ENCODE data around the gene ELOVL6. TPM values are rescaled to one million over a fixed set of nuclear protein-coding genes. Genes with fewer than 3 reads are reported as not detected.

ELOVL6 gene
- total and polyA plus RNA-seq, 9 donors, result 0.36 to 10.4 (median 3.6) TPM

DNA sequence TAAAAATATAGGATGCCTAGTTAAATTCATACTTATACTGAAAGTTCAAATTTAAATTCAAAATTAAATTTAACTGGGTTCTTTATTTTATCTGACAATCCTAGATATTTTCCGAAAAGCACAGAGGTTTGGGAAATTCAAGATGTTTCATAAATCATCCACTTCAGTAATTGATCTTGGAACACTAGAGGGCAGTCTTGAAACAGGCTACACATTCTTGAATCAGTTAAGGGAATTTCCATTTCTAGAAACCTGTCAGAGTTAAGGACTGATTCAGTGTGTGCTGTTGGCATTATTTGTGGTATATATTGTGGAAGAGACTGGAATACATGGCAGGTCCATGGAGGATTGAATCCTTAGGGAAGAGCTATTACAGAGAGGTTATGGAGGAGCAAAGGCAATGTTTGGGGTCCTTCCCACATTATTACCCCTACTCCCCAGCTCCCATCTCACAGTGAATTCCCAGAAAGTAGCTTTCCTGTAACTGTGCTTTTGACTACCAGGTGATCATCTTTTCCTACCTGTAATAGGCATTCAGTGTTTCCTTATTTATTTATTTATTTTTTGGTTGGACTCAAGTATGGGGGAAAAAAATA lies 192.9 kb downstream of the ELOVL6 start:
- DNase-seq, result no peak
- Histone ChIP-seq H3K4me1 (ENCODE audit: insufficient read depth) (no peaks in the 10 kb centered on the region), H3K4me3 (no peak overlapping the region), H3K36me3 (no peaks in the 10 kb centered on the region), H3K27ac (no peak overlapping the region), H3K27me3 (no peaks in the 10 kb centered on the region), H3K9me3 (no peaks in the 10 kb centered on the region)
- intact Hi-C loops (cut with DNase I), result loop anchor here in 1 of 4 donors (5.0 kb wide), 1 partner anchor 507 kb away; no protein-coding TSS in a partner anchor
- TF ChIP-seq, protein P1, sequence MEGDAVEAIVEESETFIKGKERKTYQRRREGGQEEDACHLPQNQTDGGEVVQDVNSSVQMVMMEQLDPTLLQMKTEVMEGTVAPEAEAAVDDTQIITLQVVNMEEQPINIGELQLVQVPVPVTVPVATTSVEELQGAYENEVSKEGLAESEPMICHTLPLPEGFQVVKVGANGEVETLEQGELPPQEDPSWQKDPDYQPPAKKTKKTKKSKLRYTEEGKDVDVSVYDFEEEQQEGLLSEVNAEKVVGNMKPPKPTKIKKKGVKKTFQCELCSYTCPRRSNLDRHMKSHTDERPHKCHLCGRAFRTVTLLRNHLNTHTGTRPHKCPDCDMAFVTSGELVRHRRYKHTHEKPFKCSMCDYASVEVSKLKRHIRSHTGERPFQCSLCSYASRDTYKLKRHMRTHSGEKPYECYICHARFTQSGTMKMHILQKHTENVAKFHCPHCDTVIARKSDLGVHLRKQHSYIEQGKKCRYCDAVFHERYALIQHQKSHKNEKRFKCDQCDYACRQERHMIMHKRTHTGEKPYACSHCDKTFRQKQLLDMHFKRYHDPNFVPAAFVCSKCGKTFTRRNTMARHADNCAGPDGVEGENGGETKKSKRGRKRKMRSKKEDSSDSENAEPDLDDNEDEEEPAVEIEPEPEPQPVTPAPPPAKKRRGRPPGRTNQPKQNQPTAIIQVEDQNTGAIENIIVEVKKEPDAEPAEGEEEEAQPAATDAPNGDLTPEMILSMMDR (IDR thresholded peaks at IDR 0.05), result peak in 2 of 3 donors; percentile 15 to 31
- no peak for TF ChIP-seq POLR2A (IDR thresholded peaks at IDR 0.05)
- 0 to 4% (median 2%) methylated on average over 1 of the region's 1 CpG for WGBS, 3 donors

DNA sequence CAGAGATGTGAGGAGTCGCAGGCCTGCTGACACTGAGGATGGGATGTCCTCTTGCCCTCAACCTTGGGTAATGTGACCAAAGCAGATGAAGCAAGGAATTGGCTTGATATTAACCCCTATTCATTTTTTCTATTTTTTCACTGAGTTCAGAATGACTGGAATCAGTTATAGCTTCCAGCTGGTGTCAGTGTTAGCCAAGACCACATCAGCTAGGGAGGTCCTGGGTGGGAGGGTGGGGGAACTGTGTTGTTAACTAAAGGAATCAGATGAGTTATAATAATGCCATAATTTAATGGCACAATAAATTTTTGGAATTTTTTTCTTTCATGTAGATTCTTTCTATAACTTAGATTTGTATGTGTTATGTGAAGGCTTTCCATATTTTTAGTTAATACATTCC lies 193.9 kb downstream of the ELOVL6 start:
- Histone ChIP-seq H3K27me3 (no peaks in the 10 kb centered on the region), H3K36me3 (no peaks in the 10 kb centered on the region), H3K27ac (no peak overlapping the region), H3K4me1 (ENCODE audit: insufficient read depth) (no peaks in the 10 kb centered on the region), H3K4me3 (no peak overlapping the region), H3K9me3 (no peaks in the 10 kb centered on the region)
- WGBS, 3 donors, result 12 to 48% (median 27%) methylated on average over 1 of the region's 1 CpG
- no peak for TF ChIP-seq EP300 (IDR thresholded peaks at IDR 0.05)
- no peak for TF ChIP-seq POLR2A (IDR thresholded peaks at IDR 0.05)
- TF ChIP-seq, protein P1 (IDR thresholded peaks at IDR 0.05), result no peak
- intact Hi-C loops (cut with DNase I), result no loop called here
- DNase-seq, result no peak

DNA sequence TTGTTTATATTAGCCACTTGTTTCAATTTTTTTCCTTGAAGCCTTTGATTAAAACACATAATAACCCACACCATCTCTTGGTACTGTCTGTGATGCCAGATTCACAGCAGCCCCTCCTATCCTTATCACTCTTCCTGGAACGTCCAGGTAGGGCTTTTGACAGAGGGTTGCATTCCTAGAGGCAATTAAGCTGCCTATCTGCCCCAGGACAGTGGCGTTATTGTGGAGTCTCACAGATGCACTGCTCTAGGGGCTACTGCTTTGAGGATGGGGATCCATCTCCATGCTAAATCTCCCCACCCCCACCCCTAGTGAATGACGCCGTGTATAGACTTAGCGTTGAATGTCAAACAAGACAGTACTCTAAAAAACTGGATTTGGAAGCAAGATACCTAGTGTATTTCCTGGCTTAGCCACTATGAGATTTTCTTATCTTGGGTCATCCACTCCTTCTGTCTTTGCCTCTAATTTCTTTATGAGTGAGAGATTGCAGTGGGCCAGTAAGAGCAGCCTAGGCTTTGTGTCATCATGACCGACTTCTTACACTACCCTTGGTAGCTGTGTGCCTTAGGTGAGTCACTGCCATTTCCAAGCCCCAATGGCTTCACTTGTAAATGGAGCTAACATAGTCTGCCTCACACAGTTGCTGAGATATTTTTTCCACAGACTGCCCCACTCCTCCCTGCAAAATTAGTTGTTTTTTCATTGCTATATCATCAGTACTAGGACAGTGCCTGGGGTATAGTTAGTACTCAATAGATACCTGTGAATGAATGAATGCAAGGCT lies 194.8 kb downstream of the ELOVL6 start:
- H3K27ac ChIP-seq, result no peak overlapping the region
- intact Hi-C loops (cut with DNase I), result no loop called here
- TF ChIP-seq, protein P1 (IDR thresholded peaks at IDR 0.05), result no peak
- no peak for TF ChIP-seq EP300 (IDR thresholded peaks at IDR 0.05)
- no peak for TF ChIP-seq POLR2A (IDR thresholded peaks at IDR 0.05)
- DNase-seq, result no peak
- H3K27me3 ChIP-seq, result no peaks in the 10 kb centered on the region
- 45 to 54% (median 47%) methylated on average over 6 of the region's 6 CpGs for WGBS, 3 donors
- H3K4me3 ChIP-seq, result no peak overlapping the region
- H3K9me3 ChIP-seq, result no peaks in the 10 kb centered on the region
- H3K36me3 ChIP-seq, result no peaks in the 10 kb centered on the region
- H3K4me1 ChIP-seq (ENCODE audit: insufficient read depth), result no peaks in the 10 kb centered on the region

DNA sequence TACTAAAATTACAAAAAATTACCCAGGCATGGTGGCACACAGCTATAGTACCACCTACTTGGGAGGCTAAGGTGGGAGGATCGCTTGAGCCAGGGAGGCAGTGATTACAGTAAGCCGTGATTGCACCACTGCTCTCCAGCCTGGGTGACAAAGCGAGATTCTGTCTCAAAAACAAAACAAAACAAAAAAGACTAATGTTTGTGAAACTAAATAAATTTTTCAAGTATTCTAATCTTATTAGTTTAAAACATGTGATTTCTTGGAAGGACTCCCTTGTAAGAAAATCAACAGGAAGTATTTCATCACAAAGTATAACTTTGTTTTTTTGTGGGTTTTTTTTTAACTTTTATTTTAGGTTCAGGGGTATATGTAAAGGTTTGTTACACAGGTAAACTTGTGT lies 196.1 kb downstream of the ELOVL6 start:
- H3K36me3 ChIP-seq, result no peaks in the 10 kb centered on the region
- 13 to 36% (median 25%) methylated on average over 3 of the region's 3 CpGs for WGBS, 3 donors
- no peak for DNase-seq
- TF ChIP-seq EP300 (IDR thresholded peaks at IDR 0.05), result no peak
- TF ChIP-seq, protein P1 (IDR thresholded peaks at IDR 0.05), result no peak
- TF ChIP-seq POLR2A (IDR thresholded peaks at IDR 0.05), result no peak
- intact Hi-C loops (cut with DNase I), result no loop called here
- no peak overlapping the region for H3K27ac ChIP-seq
- H3K9me3 ChIP-seq, result no peaks in the 10 kb centered on the region
- no peaks in the 10 kb centered on the region for H3K4me1 ChIP-seq (ENCODE audit: insufficient read depth)
- no peak overlapping the region for H3K4me3 ChIP-seq
- H3K27me3 ChIP-seq, result no peaks in the 10 kb centered on the region
